Right lobe of liver (tissue), 4 donors: ENCODE results near the gene ANKAR.

Experiments
- CTCF ChIP-seq, 4 donors: fragments of 200-600 bp in 3 of 4; fragments of 450-650 bp in 1 of 4; IDR thresholded peaks; one replicate each; pipeline versions ENCODE4 v1.5.1 to v1.8.0; 2016 to 2022; ENCODE audit warnings: antibody characterized with exemption in 4 of 4, mild to moderate bottlenecking in 2 of 4
- POLR2A ChIP-seq: fragments of 450-650 bp; IDR thresholded peaks from one replicate; pipeline ENCODE4 v1.6.1; 2017; ENCODE audit warnings: antibody characterized with exemption, mild to moderate bottlenecking
- donor health status: DM: no; HTN: no; CAD: no.
- donor health status: DM: no; HTN: no; CAD: no.
- donor health status: DM: no; HTN: yes; CAD: no.

- TF ChIP-seq POLR2A, result no peak
- no peak for TF ChIP-seq CTCF (IDR thresholded peaks at IDR 0.05)
Observed at GRCh38 chr2:189641590-189641989, 32.9 kb upstream of the ANKAR start.
